ENCODE data around the gene BTBD9.

Gene BTBD9

GRCh38 chr6:38284802-38285394 lies 354.8 kb downstream of the BTBD9 start:
- no peak for TF ChIP-seq POLR2A (IDR thresholded peaks at IDR 0.05; ENCODE audit: low read depth, low read length)
- TF ChIP-seq POLR2AphosphoS5 (IDR thresholded peaks at IDR 0.05; ENCODE audit: low read depth, low read length) = no peak
- TF ChIP-seq TAF1 (IDR thresholded peaks at IDR 0.05; ENCODE audit: borderline replicate concordance, low read depth, low read length) = no peak
- FAIRE-seq (no peak), DNase-seq (ENCODE audit: insufficient read length) (no peak)

GRCh38 chr6:38283734-38284362 lies 355.9 kb downstream of the BTBD9 start:
- no peak for TF ChIP-seq POLR2AphosphoS5 (IDR thresholded peaks at IDR 0.05; ENCODE audit: low read depth, low read length)
- no peak for TF ChIP-seq TAF1 (IDR thresholded peaks at IDR 0.05; ENCODE audit: borderline replicate concordance, low read depth, low read length)
- no peak for TF ChIP-seq POLR2A (IDR thresholded peaks at IDR 0.05; ENCODE audit: low read depth, low read length)
- DNase-seq (ENCODE audit: insufficient read length) (no peak), FAIRE-seq (no peak)

GRCh38 chr6:38282911-38283310 lies 356.8 kb downstream of the BTBD9 start:
- no peak for TF ChIP-seq POLR2AphosphoS5 (IDR thresholded peaks at IDR 0.05; ENCODE audit: low read depth, low read length)
- no peak for TF ChIP-seq TAF1 (IDR thresholded peaks at IDR 0.05; ENCODE audit: borderline replicate concordance, low read depth, low read length)
- TF ChIP-seq POLR2A (IDR thresholded peaks at IDR 0.05; ENCODE audit: low read depth, low read length) = no peak
- DNase-seq (ENCODE audit: insufficient read length) (no peak), FAIRE-seq (no peak)

GRCh38 chr6:38281126-38281525 lies 358.6 kb downstream of the BTBD9 start:
- FAIRE-seq = no peak
- TF ChIP-seq POLR2A (IDR thresholded peaks at IDR 0.05; ENCODE audit: low read depth, low read length) (no peak), TAF1 (IDR thresholded peaks at IDR 0.05; ENCODE audit: borderline replicate concordance, low read depth, low read length) (no peak), POLR2AphosphoS5 (IDR thresholded peaks at IDR 0.05; ENCODE audit: low read depth, low read length) (no peak)
- DNase-seq (ENCODE audit: insufficient read length) = no peak

- DNase-seq (ENCODE audit: insufficient read length) = no peak
- no peak for FAIRE-seq
- TF ChIP-seq TAF1 (IDR thresholded peaks at IDR 0.05; ENCODE audit: borderline replicate concordance, low read depth, low read length) (no peak), POLR2A (IDR thresholded peaks at IDR 0.05; ENCODE audit: low read depth, low read length) (no peak), POLR2AphosphoS5 (IDR thresholded peaks at IDR 0.05; ENCODE audit: low read depth, low read length) (no peak)
Observed at GRCh38 chr6:38279963-38280588, 359.7 kb downstream of the BTBD9 start.

- DNase-seq (ENCODE audit: insufficient read length) (no peak), FAIRE-seq (no peak)
- TF ChIP-seq POLR2AphosphoS5 (IDR thresholded peaks at IDR 0.05; ENCODE audit: low read depth, low read length) = no peak
- no peak for TF ChIP-seq TAF1 (IDR thresholded peaks at IDR 0.05; ENCODE audit: borderline replicate concordance, low read depth, low read length)
- no peak for TF ChIP-seq POLR2A (IDR thresholded peaks at IDR 0.05; ENCODE audit: low read depth, low read length)
Observed at GRCh38 chr6:38279423-38279822, 360.3 kb downstream of the BTBD9 start.

GRCh38 chr6:38273325-38273724 lies 366.4 kb downstream of the BTBD9 start:
- no peak for DNase-seq (ENCODE audit: insufficient read length)
- no peak for FAIRE-seq
- TF ChIP-seq POLR2A (IDR thresholded peaks at IDR 0.05; ENCODE audit: low read depth, low read length) (no peak), POLR2AphosphoS5 (IDR thresholded peaks at IDR 0.05; ENCODE audit: low read depth, low read length) (no peak), TAF1 (IDR thresholded peaks at IDR 0.05; ENCODE audit: borderline replicate concordance, low read depth, low read length) (no peak)

GRCh38 chr6:38272222-38272621 lies 367.5 kb downstream of the BTBD9 start:
- TF ChIP-seq POLR2AphosphoS5 (IDR thresholded peaks at IDR 0.05; ENCODE audit: low read depth, low read length) = no peak
- DNase-seq (ENCODE audit: insufficient read length) = no peak
- no peak for FAIRE-seq

GRCh38 chr6:38271081-38271480 lies 368.6 kb downstream of the BTBD9 start:
- DNase-seq (ENCODE audit: insufficient read length) (no peak), FAIRE-seq (no peak)
- TF ChIP-seq POLR2AphosphoS5 (IDR thresholded peaks at IDR 0.05; ENCODE audit: low read depth, low read length) (no peak), POLR2A (IDR thresholded peaks at IDR 0.05; ENCODE audit: low read depth, low read length) (no peak), TAF1 (IDR thresholded peaks at IDR 0.05; ENCODE audit: borderline replicate concordance, low read depth, low read length) (no peak)

GRCh38 chr6:38270367-38270766 lies 369.4 kb downstream of the BTBD9 start:
- FAIRE-seq (no peak), DNase-seq (ENCODE audit: insufficient read length) (no peak)
- TF ChIP-seq POLR2AphosphoS5 (IDR thresholded peaks at IDR 0.05; ENCODE audit: low read depth, low read length) = no peak
- TF ChIP-seq TAF1 (IDR thresholded peaks at IDR 0.05; ENCODE audit: borderline replicate concordance, low read depth, low read length) = no peak
- no peak for TF ChIP-seq POLR2A (IDR thresholded peaks at IDR 0.05; ENCODE audit: low read depth, low read length)

GRCh38 chr6:38269461-38270172 lies 370.1 kb downstream of the BTBD9 start:
- DNase-seq (ENCODE audit: insufficient read length) (no peak), FAIRE-seq (no peak)
- TF ChIP-seq TAF1 (IDR thresholded peaks at IDR 0.05; ENCODE audit: borderline replicate concordance, low read depth, low read length) (no peak), POLR2AphosphoS5 (IDR thresholded peaks at IDR 0.05; ENCODE audit: low read depth, low read length) (no peak), POLR2A (IDR thresholded peaks at IDR 0.05; ENCODE audit: low read depth, low read length) (no peak)
